Stomach (tissue), 9 donors: Measurements from ENCODE around the gene COBL. TPM values are rescaled to one million over a fixed set of nuclear protein-coding genes. Genes with fewer than 3 reads are reported as not detected.
A peak's percentile ranks its signal among the peaks of the same experiment; 100 is the strongest.

Experiments used
- DNase-seq, 2 donors: peaks; one replicate each; pipeline versions ENCODE4 v3.0.0 to v3.0.0-alpha.2; 2013 to 2019
- H3K27ac ChIP-seq, 5 donors: fragments of 200-600 bp in 4 of 5; sonication (generic) in 4 of 5; one replicate each; pipeline ENCODE4 v1.5.1; 2013 to 2019; ENCODE audit warnings: mild to moderate bottlenecking in 1 of 5, moderate library complexity in 1 of 5
- H3K27me3 ChIP-seq, 3 donors: fragments of 200-600 bp; sonication (generic); one replicate each; pipeline ENCODE4 v1.5.1; 2017 to 2019; ENCODE audit warnings: mixed run types in 1 of 3
- H3K36me3 ChIP-seq, 4 donors: fragments of 200-600 bp; sonication (generic); 1 replicate in 3 of 4; 2 replicates in 1 of 4; pipeline ENCODE4 v1.5.1; 2016 to 2019
- H3K4me1 ChIP-seq, 4 donors: fragments of 200-600 bp; sonication (generic); one replicate each; pipeline ENCODE4 v1.5.1; 2016 to 2019
- H3K4me3 ChIP-seq, 4 donors: fragments of 200-600 bp; sonication (generic) in 3 of 4; one replicate each; pipeline ENCODE4 v1.5.1; 2016 to 2019; ENCODE audit warnings: mild to moderate bottlenecking in 1 of 4
- H3K9me3 ChIP-seq, 4 donors: fragments of 200-600 bp; sonication (generic); one replicate each; pipeline ENCODE4 v1.5.1; 2016 to 2019
- EP300 ChIP-seq: sonication (generic); formaldehyde crosslinking; IDR thresholded peaks from one replicate; pipeline ENCODE4 v1.6.1; 2017; ENCODE audit warnings: antibody characterized with exemption
- POLR2A ChIP-seq, 4 donors: fragments of 450-650 bp; IDR thresholded peaks; one replicate each; pipeline ENCODE4 v1.6.1; 2016; ENCODE audit warnings: antibody characterized with exemption in 4 of 4, control low read depth in 2 of 4, mild to moderate bottlenecking in 1 of 4, moderate library complexity in 1 of 4
- POLR2AphosphoS5 ChIP-seq, 3 donors: sonication (generic); formaldehyde crosslinking; IDR thresholded peaks; one replicate each; pipeline ENCODE4 v1.6.1; 2016; ENCODE audit warnings: antibody characterized with exemption in 3 of 3
- WGBS, 5 donors: extraction: QIAGEN DNeasy Blood & Tissue Kit in 3 of 5; methylation state at CpG; one replicate each; pipeline versions ENCODE4 v1.1.5 to v1.1.7; 2013 to 2018; 5-methylcytosine and 5-hydroxymethylcytosine counted together
- intact Hi-C: fragments of 100-400 bp; cut with DNase I; formaldehyde crosslinking; loops from one replicate; pipeline ENCODE4 v1.15.1; 2023; ENCODE audit warnings: low total_unique reads
- polyA plus RNA-seq, 3 donors: library from polyadenylated mRNA; stranded (reverse); fragments of 200-250 nt; gene quantifications; one replicate each; pipeline ENCODE4 v1.2.3, GENCODE V29; 2013
- total RNA-seq, 5 donors: library from RNA; depleted of rRNA; stranded (reverse); fragments of >200 nt; gene quantifications; one replicate each; pipeline versions ENCODE4 v1.1.0 to v1.2.3, GENCODE V29; 2014 to 2016
- TF ChIP-seq, protein P1 (sequence below), 7 experiments: fragments of 450-650 bp in 4 of 7; fragments of 200-600 bp in 3 of 7; sonication (generic) in 3 of 7; IDR thresholded peaks; one replicate each; pipeline ENCODE4 v1.5.1; 2016 to 2019; ENCODE audit warnings: antibody characterized with exemption in 7 of 7, control low read depth in 2 of 7, mild to moderate bottlenecking in 1 of 7
- donor health status: healthy with polysubstance abuse.
- donor health status: Bipolar disorder and iron deficiency.
- donor health status: healthy.

Gene COBL
- total and polyA plus RNA-seq, 8 donors, result 4.9 to 79.9 (median 16.0) TPM

DNA sequence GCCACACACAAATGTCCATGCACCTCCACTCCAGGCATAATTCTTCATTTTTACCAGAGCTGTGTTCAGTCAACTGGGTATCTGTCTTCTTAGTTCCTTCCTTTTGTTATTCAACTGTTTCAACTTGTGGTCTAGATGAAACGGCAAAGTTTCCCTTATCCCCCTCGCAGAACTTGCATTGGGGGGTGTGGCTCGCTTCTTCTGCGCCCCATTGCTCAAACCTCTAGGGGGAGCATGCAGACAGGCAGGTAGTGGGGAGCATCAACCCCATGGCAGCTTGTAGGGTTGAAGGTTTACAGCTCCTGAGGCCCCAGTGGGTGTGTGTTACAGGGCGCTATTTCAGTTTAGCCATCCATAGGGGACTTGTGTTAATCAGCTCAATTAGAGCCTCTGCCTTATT, 38.3 kb upstream of the COBL start:
- Histone ChIP-seq H3K4me3 (no peak overlapping the region), H3K9me3 (peaks cover 0 to 3% (median 0%) of the 10 kb centered on the region in 4 donors), H3K4me1 (peaks cover 7 to 23% (median 10%) of the 10 kb centered on the region in 4 donors), H3K27ac (no peak overlapping the region), H3K36me3 (no peaks in the 10 kb centered on the region), H3K27me3 (no peaks in the 10 kb centered on the region)
- TF ChIP-seq EP300, result no peak
- TF ChIP-seq POLR2A (IDR thresholded peaks at IDR 0.05), result no peak
- no peak for TF ChIP-seq POLR2AphosphoS5 (IDR thresholded peaks at IDR 0.05)
- TF ChIP-seq, protein P1, sequence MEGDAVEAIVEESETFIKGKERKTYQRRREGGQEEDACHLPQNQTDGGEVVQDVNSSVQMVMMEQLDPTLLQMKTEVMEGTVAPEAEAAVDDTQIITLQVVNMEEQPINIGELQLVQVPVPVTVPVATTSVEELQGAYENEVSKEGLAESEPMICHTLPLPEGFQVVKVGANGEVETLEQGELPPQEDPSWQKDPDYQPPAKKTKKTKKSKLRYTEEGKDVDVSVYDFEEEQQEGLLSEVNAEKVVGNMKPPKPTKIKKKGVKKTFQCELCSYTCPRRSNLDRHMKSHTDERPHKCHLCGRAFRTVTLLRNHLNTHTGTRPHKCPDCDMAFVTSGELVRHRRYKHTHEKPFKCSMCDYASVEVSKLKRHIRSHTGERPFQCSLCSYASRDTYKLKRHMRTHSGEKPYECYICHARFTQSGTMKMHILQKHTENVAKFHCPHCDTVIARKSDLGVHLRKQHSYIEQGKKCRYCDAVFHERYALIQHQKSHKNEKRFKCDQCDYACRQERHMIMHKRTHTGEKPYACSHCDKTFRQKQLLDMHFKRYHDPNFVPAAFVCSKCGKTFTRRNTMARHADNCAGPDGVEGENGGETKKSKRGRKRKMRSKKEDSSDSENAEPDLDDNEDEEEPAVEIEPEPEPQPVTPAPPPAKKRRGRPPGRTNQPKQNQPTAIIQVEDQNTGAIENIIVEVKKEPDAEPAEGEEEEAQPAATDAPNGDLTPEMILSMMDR (IDR thresholded peaks at IDR 0.05), result no peak
- DNase-seq, result no peak
- 83 to 95% (median 85%) methylated on average over 5 of the region's 5 CpGs for WGBS, 5 donors
- intact Hi-C loops, result no loop called here

DNA sequence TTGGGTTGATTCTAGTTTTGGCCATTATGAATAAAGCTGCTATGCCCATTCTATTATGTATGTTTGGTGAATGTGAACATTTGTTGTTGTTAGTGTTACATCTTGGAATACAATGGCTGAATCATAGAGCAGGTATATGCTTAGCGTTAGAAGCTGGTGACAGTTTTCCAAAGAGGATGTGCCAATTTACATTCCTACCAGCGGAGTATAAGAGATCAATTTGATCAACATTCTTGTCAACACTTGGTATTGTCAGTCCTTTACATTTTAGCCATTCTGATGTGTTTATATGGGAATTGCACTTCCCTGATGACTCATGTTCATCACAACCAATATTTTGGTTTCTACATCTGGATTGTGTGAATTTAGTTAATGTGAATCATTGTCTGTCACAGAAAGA, 37.8 kb upstream of the COBL start:
- DNase-seq, result no peak
- TF ChIP-seq POLR2A (IDR thresholded peaks at IDR 0.05), result no peak
- TF ChIP-seq, protein P1 (IDR thresholded peaks at IDR 0.05), result no peak
- no peak for TF ChIP-seq EP300
- TF ChIP-seq POLR2AphosphoS5 (IDR thresholded peaks at IDR 0.05), result no peak
- Histone ChIP-seq H3K27me3 (no peaks in the 10 kb centered on the region), H3K9me3 (peaks cover 0 to 3% (median 0%) of the 10 kb centered on the region in 4 donors), H3K4me1 (peaks cover 7 to 23% (median 11%) of the 10 kb centered on the region in 4 donors), H3K27ac (no peak overlapping the region), H3K4me3 (no peak overlapping the region), H3K36me3 (no peaks in the 10 kb centered on the region)
- intact Hi-C loops, result no loop called here
- 95 to 98% (median 97%) methylated on average over 2 of the region's 2 CpGs for WGBS, 5 donors

DNA sequence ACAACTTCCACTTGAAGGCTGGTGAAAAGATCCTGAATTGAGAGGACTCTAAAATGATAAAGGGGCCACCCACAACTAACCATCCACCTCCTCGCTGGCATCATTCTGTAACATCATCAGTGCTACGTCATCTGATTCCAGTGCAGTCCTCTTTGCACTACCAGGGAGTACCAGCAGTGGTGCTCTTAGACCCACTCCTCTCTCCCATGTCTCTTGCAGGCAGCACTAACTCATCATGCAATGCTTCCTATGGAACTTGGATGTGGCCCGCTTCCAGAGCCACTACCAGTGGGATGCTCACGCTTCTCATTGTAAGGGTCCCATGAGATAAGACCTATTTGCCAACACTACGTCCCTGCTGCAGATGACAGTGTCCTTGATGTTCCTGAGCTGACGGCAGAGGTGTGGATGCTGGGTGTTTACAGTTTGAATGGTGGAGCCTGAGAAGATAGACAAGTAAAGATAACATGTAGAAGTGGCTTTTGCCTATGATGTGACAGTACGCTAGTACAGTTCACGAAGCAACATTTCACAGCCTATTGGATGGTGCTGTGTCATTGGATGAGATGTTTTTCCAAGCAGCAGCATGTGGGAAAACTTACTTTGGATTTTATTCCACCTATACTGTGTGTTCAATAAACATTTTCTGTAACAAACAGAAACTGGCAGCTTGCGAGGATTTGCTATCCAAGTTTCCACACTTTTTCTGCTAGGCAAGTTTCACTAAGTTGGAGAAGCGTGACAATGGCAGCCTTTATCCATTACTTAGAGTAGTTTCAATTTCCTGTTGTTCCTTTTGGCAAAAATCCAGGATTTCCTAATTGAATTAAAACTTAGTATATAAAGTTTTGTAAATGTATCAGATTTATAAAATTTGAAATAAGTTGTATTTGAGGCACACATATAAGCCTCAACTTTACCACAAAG, 35.8 kb upstream of the COBL start:
- TF ChIP-seq POLR2A (IDR thresholded peaks at IDR 0.05), result no peak
- TF ChIP-seq, protein P1 (IDR thresholded peaks at IDR 0.05), result no peak
- no peak for TF ChIP-seq EP300
- TF ChIP-seq POLR2AphosphoS5 (IDR thresholded peaks at IDR 0.05), result no peak
- intact Hi-C loops, result no loop called here
- Histone ChIP-seq H3K27ac (no peak overlapping the region), H3K36me3 (no peaks in the 10 kb centered on the region), H3K4me3 (no peak overlapping the region), H3K4me1 (peaks cover 4 to 16% (median 9%) of the 10 kb centered on the region in 4 donors), H3K27me3 (no peaks in the 10 kb centered on the region), H3K9me3 (peaks cover 0 to 3% (median 0%) of the 10 kb centered on the region in 4 donors)
- peak in 1 of 2 donors; percentile 34 for DNase-seq
- WGBS, 5 donors, result 70 to 77% (median 72%) methylated on average over 10 of the region's 10 CpGs

GRCh38 chr7:51351661-51352060, 35.1 kb upstream of the COBL start:
- intact Hi-C loops, result no loop called here
- 86 to 94% (median 91%) methylated on average over 5 of the region's 5 CpGs for WGBS, 5 donors

More at GRCh38 chr7:51351661-51352060, 35.1 kb upstream of the COBL start:
- Histone ChIP-seq H3K4me3 (no peak overlapping the region), H3K27me3 (no peaks in the 10 kb centered on the region), H3K36me3 (no peaks in the 10 kb centered on the region), H3K4me1 (peaks cover 3 to 12% (median 7%) of the 10 kb centered on the region in 4 donors), H3K27ac (no peak overlapping the region), H3K9me3 (peaks cover 0 to 3% (median 0%) of the 10 kb centered on the region in 4 donors)
- no peak for DNase-seq
- TF ChIP-seq POLR2AphosphoS5 (IDR thresholded peaks at IDR 0.05), result no peak
- TF ChIP-seq POLR2A (IDR thresholded peaks at IDR 0.05), result no peak
- TF ChIP-seq, protein P1 (IDR thresholded peaks at IDR 0.05), result no peak
- no peak for TF ChIP-seq EP300
